Measurements from ENCODE around the gene GRID2. TPM values are rescaled to one million over a fixed set of nuclear protein-coding genes. Genes with fewer than 3 reads are reported as not detected.

Gene GRID2
- total and polyA plus RNA-seq, 8 donors, result 6.4 TPM; not detected in 7

- 19 to 52% (median 31%) methylated on average over 2 of the region's 2 CpGs for WGBS, 5 donors
- Histone ChIP-seq H3K9me3 (no peaks in the 10 kb centered on the region), H3K27me3 (no peaks in the 10 kb centered on the region), H3K4me1 (no peaks in the 10 kb centered on the region), H3K36me3 (no peaks in the 10 kb centered on the region), H3K27ac (no peak overlapping the region), H3K4me3 (no peak overlapping the region)
- no peak for TF ChIP-seq POLR2AphosphoS5 (IDR thresholded peaks at IDR 0.05)
- no peak for TF ChIP-seq POLR2A (IDR thresholded peaks at IDR 0.05)
- TF ChIP-seq EP300 (IDR thresholded peaks at IDR 0.05), result no peak
- no peak for TF ChIP-seq CTCF (IDR thresholded peaks at IDR 0.05)
- intact Hi-C loops (cut with DNase I; ENCODE audit: low total_unique reads), result no loop called here
- no peak for DNase-seq
Observed at GRCh38 chr4:92328095-92328494, 24.3 kb downstream of the GRID2 start.

GRCh38 chr4:92333016-92333415, 29.2 kb downstream of the GRID2 start:
- no peak overlapping the region for H3K27ac ChIP-seq
- H3K4me3 ChIP-seq, result no peak overlapping the region
- peaks cover 0 to 14% (median 7%) of the 10 kb centered on the region in 4 donors for H3K4me1 ChIP-seq
- TF ChIP-seq EP300 (IDR thresholded peaks at IDR 0.05) (no peak), CTCF (IDR thresholded peaks at IDR 0.05) (no peak), POLR2A (IDR thresholded peaks at IDR 0.05) (no peak), POLR2AphosphoS5 (IDR thresholded peaks at IDR 0.05) (no peak)
- no peaks in the 10 kb centered on the region for H3K27me3 ChIP-seq
- WGBS, 5 donors, result 50 to 91% (median 78%) methylated on average over 2 of the region's 2 CpGs
- peak in 1 of 2 donors; percentile 16 for DNase-seq
- H3K36me3 ChIP-seq, result no peaks in the 10 kb centered on the region
- intact Hi-C loops (cut with DNase I; ENCODE audit: low total_unique reads), result no loop called here
- no peaks in the 10 kb centered on the region for H3K9me3 ChIP-seq

- WGBS, 5 donors, result 0 to 23% (median 13%) methylated on average over 1 of the region's 1 CpG
- H3K27ac ChIP-seq, result no peak overlapping the region
- no peaks in the 10 kb centered on the region for H3K36me3 ChIP-seq
- intact Hi-C loops (cut with DNase I; ENCODE audit: low total_unique reads), result no loop called here
- no peaks in the 10 kb centered on the region for H3K9me3 ChIP-seq
- H3K27me3 ChIP-seq, result no peaks in the 10 kb centered on the region
- peaks cover 0 to 14% (median 7%) of the 10 kb centered on the region in 4 donors for H3K4me1 ChIP-seq
- peak in 1 of 2 donors; percentile 69 for DNase-seq
- H3K4me3 ChIP-seq, result no peak overlapping the region
- TF ChIP-seq EP300 (IDR thresholded peaks at IDR 0.05) (no peak), POLR2A (IDR thresholded peaks at IDR 0.05) (no peak), POLR2AphosphoS5 (IDR thresholded peaks at IDR 0.05) (no peak), CTCF (IDR thresholded peaks at IDR 0.05) (no peak)
Observed at GRCh38 chr4:92334716-92335350, 31.1 kb downstream of the GRID2 start.

- no peaks in the 10 kb centered on the region for H3K27me3 ChIP-seq
- H3K4me1 ChIP-seq, result peaks cover 0 to 8% (median 3%) of the 10 kb centered on the region in 4 donors
- no peak overlapping the region for H3K4me3 ChIP-seq
- H3K27ac ChIP-seq, result no peak overlapping the region
- DNase-seq, result peak in 1 of 2 donors; percentile 6
- WGBS, 5 donors, result 53 to 73% (median 67%) methylated on average over 4 of the region's 4 CpGs
- TF ChIP-seq POLR2A (IDR thresholded peaks at IDR 0.05) (no peak), POLR2AphosphoS5 (IDR thresholded peaks at IDR 0.05) (no peak), EP300 (IDR thresholded peaks at IDR 0.05) (no peak), CTCF (IDR thresholded peaks at IDR 0.05) (no peak)
- no peaks in the 10 kb centered on the region for H3K9me3 ChIP-seq
- intact Hi-C loops (cut with DNase I; ENCODE audit: low total_unique reads), result no loop called here
- no peaks in the 10 kb centered on the region for H3K36me3 ChIP-seq
Observed at GRCh38 chr4:92339676-92340075, 35.9 kb downstream of the GRID2 start.

Data from stomach (tissue), 9 donors.